Activated CD4-positive, CD25-positive, alpha-beta regulatory T cell (primary cell): ENCODE data around the gene FANCI.

ENCODE experiments used
- DNase-seq, 4 experiments: peaks; one replicate each; lab custom pipeline; 2025; lab: John Stamatoyannopoulos, UW

Gene FANCI

DNA sequence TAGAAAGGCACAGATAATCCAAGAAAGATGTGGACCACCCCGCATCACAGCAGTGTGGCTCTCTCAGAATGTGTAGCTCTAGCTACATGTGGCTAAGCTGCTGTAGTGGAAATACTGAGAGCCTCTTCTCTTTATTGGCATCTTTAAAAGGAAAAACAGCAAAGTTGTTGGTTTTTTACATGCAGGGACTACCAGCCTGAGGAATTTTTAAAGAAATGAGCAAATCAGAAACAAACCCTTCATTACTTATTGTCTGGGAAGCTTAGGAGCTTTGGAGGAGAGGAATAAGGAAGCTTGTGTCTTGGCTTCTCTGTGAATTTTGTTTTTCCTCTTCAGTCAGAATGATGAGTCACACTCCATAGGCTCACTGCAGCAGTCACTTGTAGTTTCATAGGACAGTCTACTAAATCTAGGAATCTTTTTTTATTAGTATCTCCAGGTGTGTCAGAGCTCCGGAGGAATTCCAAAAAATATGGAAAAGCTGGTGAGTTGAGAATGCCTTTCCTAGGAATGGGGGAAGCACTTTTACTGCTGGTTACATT is 63.3 kb downstream of the FANCI start:
- DNase-seq, result no peak

DNA sequence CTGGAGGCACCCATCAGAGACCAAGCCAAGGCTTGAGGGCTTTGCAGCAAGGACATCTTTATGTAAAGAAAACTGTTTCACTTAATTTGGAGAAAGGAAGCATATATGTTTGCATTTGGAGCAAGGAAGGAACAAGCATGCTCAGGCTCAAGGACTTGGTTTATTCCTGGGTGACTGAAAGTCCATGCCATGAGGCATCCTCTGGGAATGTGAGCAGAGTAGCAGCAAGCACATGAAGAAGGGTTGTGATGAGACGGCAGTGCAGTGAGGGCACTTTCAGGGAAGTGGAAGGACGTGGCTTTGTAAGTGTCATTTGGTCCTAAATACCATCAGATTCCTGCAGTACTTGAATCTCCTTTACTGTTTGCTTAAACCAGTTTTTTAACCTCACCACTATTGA is 64.0 kb downstream of the FANCI start:
- DNase-seq, result no peak

DNA sequence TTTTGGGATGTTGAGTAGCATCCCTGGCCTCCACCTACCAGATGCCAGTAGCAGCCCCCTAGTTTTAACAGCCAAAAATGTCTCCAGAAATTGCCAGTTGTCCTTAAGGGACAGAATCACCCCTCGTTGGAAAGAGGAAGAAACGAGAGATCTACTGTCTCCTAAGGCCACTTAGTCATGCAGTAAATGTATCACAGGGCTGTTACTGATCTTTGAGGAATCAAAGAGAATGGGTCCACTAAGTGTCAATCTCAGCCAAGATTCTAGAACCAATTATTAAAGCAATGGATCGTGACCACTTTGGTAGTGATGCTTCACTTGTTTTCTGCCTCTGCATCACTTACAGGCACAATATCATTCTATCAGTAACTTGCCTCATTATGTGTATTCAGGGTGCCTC is 64.5 kb downstream of the FANCI start:
- DNase-seq, result no peak

DNA sequence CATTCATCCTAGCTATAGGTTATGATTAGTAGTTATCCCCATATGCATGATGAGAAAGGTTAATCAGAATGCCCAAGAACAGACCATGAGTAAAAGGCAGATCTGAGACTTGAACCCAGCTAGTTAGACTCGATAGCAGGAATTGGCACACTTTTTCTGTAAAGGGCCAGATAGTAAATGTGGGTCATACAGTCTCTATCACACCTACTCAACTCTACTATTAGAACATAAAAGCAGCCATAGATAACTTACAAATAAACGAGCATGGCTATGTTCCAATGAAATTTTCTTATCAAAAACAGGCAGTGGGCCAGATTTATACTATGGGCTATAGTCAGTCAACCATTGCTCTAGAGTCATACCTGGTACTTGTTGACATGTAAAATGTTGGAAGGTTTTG is 66.2 kb downstream of the FANCI start:
- no peak for DNase-seq

DNA sequence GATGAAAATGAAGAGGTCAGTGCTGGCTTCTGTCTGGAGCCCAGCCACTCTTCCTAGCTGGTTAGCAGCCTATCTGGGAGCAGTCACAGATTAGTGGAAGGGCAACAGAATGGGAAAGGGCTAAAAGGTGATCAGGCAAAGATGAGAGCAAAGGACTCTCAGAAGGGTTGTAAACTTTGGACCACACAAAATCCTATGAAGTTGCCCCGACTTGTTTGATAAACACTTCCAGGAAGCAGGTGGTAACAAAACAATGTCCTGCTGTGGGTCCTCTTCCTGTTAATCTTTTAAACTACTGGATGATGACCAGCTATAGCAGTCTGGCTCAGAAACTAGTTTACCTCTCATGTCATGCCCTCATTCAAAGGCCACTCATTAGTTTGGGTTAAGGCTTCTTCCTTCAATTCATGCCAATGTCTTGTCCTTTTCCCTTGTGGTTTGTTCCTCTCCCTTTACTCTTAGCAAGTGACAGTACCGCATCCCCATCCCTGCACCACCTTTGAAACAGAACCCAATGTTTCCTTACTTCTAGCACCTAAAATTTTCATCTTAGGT is 71.7 kb downstream of the FANCI start:
- no peak for DNase-seq

DNA sequence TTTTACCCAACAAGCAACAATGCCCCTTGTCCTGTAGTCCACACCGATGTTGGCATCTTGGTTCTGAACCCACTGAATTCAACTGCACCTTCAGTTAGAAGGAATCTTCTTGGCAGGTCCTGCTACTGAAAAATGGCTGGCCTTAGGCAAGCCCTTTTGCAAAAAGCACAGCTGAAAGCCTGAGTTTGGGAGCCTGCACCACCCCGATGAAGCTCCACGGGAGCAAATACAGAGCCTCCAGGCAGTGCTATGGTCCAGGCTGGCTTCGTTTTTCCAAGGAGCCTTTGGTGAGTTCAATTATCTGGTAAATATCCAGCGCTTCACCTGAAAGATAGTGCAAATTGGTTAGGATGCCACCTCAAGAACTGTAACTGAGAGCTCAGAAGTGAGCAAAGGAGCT is 72.7 kb downstream of the FANCI start:
- no peak for DNase-seq

DNA sequence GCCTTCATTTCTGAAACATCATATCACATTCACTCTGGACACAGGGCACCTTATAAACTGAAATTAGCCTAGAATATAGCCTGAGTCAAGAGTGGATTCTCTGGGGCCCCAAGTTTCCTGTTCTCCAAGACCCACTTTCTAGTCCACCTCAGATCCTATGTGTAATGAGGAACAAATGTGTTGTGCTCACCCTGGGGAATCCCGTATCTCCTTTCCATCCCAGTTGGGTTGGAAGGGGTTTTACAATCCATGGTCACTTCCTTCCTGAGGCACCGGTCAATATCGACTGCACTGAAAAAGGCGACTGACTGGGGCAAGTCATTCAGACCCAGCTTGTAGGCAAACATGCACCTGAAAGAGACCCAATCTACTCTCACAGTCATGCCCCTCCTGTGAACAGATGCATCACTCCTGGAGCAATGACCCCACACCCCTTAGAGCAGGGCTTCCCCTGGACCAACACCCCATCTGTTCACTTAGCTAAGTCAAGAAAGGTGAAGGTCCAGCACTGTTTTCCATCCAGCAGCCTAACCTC is 73.5 kb downstream of the FANCI start:
- no peak for DNase-seq

DNA sequence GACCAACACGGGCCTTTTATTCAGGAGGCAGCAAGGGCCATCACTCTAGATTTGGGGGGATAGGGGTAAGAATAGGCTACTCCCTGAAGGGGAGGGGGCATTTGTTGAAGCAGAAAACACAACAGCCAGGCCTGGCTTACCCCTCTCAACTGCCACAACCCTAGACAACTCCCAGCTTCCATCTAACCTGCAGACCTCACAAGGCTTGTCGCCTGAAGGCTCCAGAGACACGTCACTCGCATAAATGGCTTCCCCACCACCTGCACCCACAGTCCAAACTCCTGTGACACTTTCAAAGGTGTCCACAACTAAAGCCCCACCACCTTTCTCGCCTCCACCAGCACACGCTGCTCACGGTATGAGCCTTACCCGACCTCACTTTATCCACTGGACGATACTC is 75.9 kb downstream of the FANCI start:
- no peak for DNase-seq

DNA sequence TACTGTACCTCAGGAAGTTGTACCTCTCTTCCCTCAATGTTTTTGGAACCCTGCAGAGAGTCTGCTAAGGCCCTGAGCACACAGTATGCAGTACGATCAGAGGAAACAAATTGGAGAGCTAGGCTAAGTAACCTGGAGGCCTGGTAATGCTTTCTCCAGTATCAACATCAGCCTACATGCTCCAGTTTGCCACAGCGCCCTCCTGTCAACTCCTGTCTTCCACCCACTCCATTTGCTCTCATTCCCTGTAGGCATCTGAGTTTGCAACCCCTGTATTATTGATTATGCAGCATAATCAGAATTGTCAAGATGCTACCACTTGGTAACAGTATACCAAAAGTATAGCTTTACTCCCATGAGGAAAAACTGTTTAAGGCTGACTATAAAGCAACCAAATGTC is 76.4 kb downstream of the FANCI start:
- DNase-seq, result no peak

DNA sequence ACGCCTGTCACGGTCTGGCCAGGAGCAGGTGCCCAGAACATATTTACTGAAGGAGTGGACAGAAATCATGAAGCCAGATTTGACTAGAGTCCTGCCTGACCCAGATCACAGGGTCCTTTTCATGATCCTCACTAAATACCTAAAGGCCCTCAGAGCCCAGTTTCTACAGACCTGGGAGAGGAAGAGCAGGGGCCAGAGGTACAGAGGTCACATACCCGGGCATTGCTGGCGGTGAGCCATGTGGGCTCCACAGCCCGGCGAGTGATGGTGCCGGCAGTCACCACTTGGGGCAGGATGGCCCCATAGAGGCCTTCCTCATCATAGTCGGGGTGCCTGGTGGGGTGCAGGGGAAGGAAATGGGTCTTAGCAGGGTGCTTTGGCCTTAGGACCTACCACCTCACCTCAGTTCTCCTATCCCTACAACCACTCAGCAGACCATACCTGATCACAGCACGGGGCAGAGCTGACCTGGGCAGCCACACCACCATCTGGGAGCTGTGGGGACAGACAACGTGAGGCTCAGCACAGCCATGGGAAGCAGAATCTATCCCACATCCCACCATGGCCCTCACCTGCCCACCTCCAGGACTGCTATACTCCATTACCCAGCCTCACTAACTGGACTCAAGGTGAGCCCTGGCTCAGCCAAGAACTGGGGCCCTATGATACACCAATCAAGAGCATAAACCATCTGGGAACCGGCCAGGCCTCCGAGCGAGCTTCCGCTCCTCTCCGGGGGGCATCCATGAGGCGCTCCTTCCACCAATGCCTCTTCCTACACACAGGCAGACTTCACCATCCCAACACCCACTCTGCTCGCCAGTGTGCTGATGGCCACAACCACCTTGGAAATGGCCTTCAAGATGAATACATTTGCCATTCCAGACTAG is 78.0 kb downstream of the FANCI start:
- no peak for DNase-seq

DNA sequence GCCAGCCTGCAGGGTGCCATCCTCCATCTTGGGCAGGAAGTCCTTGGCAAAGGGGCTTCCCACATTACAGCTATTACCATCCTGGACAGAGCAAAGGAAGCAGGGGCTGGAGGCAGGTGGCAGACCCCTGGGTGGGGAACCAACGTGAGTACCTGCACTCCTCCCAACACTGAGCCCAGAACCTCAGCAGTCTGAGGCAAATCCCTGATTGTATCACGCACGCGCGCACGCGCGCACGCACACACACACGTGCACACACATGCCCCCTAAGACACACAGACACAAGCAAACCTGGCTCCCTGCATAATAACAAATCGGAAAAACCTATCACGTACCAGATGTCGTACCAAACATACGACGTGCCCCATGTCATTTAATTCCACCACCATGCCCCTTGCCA is 79.0 kb downstream of the FANCI start:
- DNase-seq, result no peak

DNA sequence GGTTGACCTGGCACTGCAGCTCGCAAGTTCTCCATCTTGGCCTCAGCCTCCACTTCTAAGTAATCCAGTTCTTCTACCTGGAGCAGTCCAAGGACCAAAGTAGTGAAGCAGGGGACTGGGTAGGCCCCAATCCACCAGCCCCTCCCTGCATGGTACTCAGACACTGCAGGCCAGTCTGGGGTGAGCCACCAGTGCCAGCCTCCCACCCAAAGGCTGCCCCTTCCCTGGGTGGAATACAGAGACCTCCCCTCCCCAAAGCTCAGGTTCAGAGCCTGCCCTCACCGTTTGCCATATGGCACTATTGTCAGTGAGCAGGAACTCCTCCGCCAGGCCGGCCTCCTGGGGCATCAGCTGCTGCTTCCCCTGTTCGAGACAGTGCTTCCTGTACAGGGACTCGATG is 80.0 kb downstream of the FANCI start:
- DNase-seq, result no peak

DNA sequence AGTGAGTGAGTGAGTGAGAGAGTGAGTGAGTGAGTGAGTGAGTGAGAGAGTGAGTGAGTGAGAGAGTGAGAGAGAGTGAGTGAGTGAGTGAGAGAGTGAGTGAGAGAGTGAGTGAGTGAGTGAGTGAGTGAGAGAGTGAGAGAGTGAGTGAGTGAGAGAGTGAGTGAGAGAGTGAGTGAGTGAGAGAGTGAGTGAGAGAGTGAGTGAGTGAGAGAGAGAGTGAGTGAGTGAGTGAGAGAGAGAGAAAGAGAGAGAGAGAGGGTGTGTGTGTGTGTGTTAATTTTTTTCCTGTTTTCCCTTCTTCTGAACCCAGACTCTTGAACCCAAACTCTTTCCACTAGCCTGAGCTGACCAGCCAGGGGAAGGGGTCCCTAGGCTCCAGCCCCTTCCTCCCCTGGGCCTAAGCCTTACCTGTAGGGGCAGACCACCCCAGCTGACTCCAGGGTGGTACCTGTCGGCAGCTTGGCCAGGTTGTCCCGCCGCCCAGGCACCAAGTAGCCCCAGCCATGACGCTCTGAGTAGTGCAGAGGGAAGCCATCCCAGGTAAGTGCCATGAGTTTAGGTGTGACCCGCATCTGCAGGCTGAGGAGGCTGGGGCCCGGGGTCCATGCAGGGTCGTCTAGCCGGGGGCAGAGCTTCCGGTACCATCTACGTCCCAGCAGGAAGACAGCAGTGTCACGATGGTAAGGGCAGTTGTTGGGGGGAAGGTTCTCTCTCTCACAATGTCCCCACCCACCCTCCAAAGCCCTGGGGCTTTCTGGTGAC is 81.4 kb downstream of the FANCI start:
- no peak for DNase-seq

DNA sequence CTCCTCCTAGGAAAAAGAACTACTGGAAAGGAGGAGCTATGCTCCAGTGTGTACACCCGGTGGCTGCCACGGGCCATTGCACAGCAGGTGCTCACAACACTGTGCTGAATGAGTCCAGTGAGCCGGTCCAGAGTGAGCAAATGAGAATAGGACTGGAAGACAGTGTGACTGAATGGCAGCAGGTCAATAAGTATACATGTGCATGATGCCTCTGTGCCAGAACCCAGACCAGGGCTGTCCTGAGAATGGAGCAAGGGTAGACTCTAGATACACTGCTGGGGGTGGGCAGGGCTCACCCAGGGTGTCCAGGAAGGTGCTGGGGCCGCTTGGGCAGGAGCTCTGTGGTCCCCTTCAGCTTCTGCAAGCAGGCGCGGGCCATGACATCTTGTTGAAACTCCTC is 82.5 kb downstream of the FANCI start:
- no peak for DNase-seq

DNA sequence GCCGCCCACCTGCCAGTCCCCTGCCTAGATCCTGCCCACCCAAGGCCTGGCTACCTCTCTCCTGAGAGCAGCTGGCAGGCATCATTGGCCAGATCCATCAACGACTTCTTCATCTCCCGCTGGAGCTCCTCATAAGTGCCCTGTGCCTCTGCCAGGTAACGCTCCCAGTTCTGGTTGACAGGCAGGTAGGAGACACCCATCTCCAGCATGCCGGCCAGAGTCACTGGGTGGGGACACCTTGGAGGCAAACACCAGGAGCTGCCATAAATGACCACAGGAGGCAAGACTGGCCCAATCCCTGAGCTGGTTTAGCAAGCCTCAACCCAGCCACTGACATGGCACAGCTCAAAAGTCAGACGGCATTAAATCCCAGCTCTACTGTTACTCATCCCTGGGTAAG is 83.3 kb downstream of the FANCI start:
- DNase-seq, result no peak

DNA sequence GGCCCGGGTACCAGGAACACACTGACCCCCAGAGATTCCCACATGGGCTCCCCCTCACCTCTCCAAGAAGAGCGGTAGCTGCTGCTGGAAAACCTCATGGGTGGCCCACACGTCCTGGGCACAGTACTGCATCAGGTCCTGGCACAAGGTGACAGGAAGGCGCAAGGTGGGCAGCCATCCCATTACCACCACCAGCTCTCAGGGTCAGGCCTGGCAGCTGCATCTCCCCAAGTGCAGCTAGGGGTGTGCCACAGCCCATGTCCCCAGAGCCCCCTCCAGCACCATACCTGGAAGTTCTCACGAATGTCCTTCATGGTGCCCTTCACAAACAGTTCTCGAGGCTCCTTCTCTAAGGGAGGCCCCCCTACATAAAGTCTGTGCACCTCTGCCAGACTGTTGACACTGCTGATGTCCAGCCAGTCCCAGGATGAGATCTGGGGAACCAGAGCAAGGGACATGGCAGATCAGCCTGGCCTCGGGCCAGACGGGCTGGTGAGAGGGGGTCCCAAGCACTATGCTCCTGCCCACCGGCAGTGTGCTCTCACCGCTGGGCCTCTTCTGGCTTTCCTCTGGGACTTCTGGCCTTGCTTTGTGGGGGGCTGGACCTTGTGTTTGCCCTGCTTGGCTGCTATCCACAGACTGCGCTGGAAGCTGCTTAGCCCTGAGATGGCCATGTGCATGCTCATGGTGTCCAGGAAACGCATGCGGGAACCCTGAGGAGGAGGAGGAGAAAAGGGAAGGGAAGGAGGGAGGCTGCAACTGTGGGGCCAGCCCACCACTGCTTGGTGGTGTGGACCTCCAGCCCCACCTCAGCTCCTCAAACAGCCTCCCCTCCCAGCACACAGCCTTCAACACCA is 84.8 kb downstream of the FANCI start:
- DNase-seq, result no peak

DNA sequence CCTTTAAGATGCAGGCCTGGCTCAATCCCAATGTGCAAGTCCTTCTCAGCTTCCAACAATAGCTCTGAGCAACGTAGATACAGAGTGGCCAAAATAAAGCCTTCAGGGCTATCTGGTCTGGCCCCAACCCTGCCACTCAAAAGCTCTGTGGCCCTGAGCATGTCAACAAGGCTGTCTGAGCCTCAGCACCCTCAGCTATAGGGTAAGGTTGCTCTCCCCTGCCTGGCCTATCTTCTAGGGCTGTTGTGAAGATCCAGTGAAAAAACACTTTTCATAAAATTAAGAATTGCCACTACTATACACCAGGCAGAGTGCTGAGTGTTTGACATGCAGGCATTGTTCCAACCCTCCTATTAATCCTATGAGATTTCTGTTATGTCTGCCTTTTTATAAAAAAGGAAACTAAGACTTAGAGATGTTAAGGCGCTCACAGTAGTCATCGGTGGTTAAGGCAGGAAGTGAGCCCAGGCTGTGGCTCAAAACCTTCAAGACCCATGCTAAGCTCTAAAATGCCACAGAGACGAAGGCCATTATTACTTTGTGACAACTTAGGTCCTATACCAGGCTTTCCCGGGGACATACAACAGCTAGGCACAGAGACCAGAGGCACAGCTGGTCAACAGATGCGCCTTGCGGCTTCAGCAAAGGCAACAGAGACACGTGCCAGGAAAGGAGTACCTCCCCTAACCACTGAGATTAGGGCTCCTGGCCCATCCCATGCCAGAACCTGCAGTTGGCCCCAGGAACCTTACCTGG is 85.7 kb downstream of the FANCI start:
- no peak for DNase-seq

DNA sequence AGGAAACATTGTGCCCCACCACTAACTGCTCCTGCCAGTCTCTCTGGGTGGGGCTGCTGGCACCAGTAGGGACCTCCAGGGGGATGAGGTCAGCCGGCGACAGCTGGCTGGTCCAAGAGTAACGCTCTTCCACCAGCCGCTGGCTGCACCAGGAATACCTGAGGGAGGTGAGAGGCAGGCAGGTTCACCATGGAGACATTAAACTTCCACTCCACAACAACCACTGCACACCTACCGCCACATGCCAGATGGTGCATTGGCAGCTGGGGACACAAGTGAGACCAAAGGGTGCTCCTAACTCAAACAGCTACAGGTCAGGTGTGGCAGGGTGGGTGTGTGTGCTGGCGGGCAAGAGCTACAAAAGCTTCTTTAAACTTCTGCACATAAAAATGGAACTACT is 86.3 kb downstream of the FANCI start:
- DNase-seq, result no peak

DNA sequence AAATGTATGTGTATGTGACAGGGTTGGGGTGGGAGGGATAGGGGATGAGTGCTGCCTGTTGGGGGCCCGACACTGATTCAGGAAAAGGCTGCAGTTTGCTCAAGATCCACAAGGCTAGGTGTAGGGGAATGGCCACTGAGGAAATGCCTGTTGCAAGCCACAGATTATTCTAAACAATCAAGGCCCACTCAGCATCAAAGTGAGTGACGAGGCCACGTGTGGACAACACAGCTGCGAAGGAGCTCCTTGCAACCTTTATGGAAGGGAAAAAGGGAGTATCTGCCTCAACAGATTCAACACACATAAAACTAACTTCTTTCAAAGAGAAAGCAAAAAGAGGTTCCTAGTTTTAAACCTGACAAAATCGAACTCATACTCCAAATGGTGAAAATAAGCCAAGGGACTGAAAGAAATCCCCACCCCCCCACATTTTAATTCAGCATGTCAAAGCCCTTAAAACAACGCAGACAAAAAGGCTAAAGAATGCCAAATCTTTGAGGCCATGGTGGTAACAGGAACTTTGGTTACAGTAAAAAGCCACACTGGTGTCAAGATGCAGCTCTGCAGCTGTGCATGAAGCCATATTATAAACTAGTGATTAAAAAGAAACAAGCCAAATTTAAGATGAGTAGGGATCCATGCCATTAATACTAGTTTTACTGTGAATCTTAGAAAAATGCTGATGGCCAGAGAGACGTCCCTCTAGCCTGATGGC is 87.3 kb downstream of the FANCI start:
- no peak for DNase-seq

DNA sequence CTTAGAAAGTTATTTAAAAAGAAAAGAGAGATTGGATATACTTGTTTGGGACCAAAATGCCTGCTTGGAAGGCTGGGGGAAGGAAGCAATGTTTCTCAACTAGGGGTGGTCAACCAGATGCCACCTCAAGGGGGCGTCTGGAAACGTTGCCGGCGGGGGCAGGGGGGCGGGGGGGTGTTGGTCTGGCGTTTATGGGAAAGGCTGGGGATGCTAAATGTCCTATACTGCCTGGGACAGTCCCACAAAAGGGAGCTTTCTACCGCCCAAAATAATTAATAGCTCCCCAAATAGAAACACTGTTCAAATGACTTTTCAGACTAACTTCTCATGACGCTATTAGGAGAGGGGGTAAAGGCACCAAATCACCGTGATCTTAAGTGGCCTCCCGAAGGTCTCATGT is 88.7 kb downstream of the FANCI start:
- DNase-seq, result no peak
